Loucy (cell line): Measurements from ENCODE around the gene BCAT1.

Experiments used
- EZH2phosphoT487 ChIP-seq: fragments of 200-600 bp; IDR thresholded peaks from 2 replicates; pipeline ENCODE4 v1.6.1; 2018; ENCODE audit warnings: antibody characterized with exemption, mild to moderate bottlenecking, moderate library complexity, borderline replicate concordance
- TF ChIP-seq, protein P1 (sequence below): fragments of 200-600 bp; sonication (generic); conservative IDR thresholded peaks from 2 replicates; pipeline ENCODE4 v1.5.1; 2014; ENCODE audit warnings: mild to moderate bottlenecking, antibody characterized with exemption, low read length

DNA sequence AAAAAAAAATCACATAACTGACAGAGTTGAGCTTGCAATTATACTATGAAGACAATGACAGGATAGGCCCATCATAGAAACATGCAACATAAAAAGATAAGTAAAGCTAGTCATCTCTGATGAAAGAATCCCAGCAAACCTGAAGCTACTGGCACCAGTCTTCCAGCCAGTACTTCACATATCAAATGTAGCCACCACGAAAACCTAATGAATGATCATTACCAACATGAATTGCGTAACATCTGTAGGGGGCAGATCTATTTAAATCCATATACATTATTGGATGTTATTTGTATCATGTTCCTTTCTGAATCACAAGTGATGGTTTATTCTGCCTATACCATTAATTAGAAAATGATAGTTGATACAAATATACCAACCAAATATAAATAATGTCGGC, 73.9 kb downstream of the BCAT1 start:
- TF ChIP-seq, protein P1, sequence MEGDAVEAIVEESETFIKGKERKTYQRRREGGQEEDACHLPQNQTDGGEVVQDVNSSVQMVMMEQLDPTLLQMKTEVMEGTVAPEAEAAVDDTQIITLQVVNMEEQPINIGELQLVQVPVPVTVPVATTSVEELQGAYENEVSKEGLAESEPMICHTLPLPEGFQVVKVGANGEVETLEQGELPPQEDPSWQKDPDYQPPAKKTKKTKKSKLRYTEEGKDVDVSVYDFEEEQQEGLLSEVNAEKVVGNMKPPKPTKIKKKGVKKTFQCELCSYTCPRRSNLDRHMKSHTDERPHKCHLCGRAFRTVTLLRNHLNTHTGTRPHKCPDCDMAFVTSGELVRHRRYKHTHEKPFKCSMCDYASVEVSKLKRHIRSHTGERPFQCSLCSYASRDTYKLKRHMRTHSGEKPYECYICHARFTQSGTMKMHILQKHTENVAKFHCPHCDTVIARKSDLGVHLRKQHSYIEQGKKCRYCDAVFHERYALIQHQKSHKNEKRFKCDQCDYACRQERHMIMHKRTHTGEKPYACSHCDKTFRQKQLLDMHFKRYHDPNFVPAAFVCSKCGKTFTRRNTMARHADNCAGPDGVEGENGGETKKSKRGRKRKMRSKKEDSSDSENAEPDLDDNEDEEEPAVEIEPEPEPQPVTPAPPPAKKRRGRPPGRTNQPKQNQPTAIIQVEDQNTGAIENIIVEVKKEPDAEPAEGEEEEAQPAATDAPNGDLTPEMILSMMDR, result no peak
- no peak for TF ChIP-seq EZH2phosphoT487
